Omental fat pad (tissue), 4 donors: ENCODE results near the gene ANKRD9. TPM values are rescaled to one million over a fixed set of nuclear protein-coding genes. Genes with fewer than 3 reads are reported as not detected.

Experiments
- ATAC-seq: fragments of 150-250 bp; one replicate; pipeline ENCODE4 v1.9.1; 2016; ENCODE audit warnings: mild to moderate bottlenecking, moderate library complexity; ENCODE audit not compliant: low FRiP score
- DNase-seq: peaks from one replicate; pipeline ENCODE4 v3.0.0-alpha.2; 2019; ENCODE audit warnings: low spot score
- small RNA-seq: library from RNA; depleted of rRNA; stranded (forward); fragments of <200 nt; gene quantifications from one replicate; pipeline ENCODE3, GENCODE V24; 2016
- total RNA-seq, 4 donors: library from RNA; depleted of rRNA; stranded (reverse); fragments of >200 nt; gene quantifications; one replicate each; pipeline ENCODE4 v1.1.0, GENCODE V29; 2016
- TF ChIP-seq, protein P1 (sequence below), 3 donors: fragments of 450-650 bp; IDR thresholded peaks; one replicate each; pipeline ENCODE4 v1.5.1; 2016 to 2017; ENCODE audit warnings: antibody characterized with exemption in 3 of 3, mild to moderate bottlenecking in 3 of 3, moderate library complexity in 2 of 3

The ANKRD9 gene
- total RNA-seq, 4 donors from 2014 or later, result 15.1 to 25.9 (median 23.9) TPM

DNA sequence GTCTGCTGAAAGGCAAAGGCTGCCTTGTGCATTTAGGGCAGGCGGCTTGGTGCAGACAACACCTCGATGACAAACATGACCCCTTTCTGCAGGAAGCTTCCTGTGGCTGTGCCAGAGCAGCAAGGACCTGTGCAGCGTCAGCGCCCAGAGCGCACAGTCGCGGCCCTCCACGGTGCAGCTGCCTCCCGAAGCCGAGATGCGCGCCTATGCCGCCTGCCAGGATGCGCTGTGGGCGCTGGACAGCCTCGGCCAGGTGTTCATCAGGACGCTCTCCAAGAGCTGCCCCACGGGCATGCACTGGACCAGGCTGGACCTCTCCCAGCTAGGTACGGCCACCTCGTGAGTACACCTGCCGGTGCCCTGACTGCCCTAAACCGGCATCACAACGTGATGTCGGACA is 57.3 kb downstream of the ANKRD9 start:
- DNase-seq, result no peak
- TF ChIP-seq, protein P1, sequence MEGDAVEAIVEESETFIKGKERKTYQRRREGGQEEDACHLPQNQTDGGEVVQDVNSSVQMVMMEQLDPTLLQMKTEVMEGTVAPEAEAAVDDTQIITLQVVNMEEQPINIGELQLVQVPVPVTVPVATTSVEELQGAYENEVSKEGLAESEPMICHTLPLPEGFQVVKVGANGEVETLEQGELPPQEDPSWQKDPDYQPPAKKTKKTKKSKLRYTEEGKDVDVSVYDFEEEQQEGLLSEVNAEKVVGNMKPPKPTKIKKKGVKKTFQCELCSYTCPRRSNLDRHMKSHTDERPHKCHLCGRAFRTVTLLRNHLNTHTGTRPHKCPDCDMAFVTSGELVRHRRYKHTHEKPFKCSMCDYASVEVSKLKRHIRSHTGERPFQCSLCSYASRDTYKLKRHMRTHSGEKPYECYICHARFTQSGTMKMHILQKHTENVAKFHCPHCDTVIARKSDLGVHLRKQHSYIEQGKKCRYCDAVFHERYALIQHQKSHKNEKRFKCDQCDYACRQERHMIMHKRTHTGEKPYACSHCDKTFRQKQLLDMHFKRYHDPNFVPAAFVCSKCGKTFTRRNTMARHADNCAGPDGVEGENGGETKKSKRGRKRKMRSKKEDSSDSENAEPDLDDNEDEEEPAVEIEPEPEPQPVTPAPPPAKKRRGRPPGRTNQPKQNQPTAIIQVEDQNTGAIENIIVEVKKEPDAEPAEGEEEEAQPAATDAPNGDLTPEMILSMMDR (IDR thresholded peaks at IDR 0.05), result no peak
- no peak for ATAC-seq

Small RNA genes within 50 kb of the gene (small RNA-seq; reads per million reads assigned to genes)
- not detected for gene MIR4309

Other genes starting within 250 kb of the ANKRD9 start
- gene MOK, start 204.6 kb downstream of the ANKRD9 start, total RNA-seq, result 10 to 100 TPM; 11.6 to 21.9 (median 12.6) TPM
- gene ZNF839, start 190.0 kb downstream of the ANKRD9 start, total RNA-seq, result 10 to 100 TPM in 1 of 4 donors, 1 to 10 TPM in 3; 3.8 to 12.6 (median 8.1) TPM
- 10 to 100 TPM; 20.0 to 39.8 (median 34.7) TPM for gene CINP, start 146.9 kb downstream of the ANKRD9 start, total RNA-seq
- gene TECPR2, start 146.8 kb downstream of the ANKRD9 start, total RNA-seq, result 10 to 100 TPM; 12.7 to 46.0 (median 17.9) TPM
- 10 to 100 TPM; 12.6 to 20.9 (median 15.7) TPM for gene RCOR1, start 82.9 kb upstream of the ANKRD9 start, total RNA-seq